K562 (cell line): Measurements from ENCODE around the gene IFI30. TPM values are rescaled to one million over a fixed set of nuclear protein-coding genes. Genes with fewer than 3 reads are reported as not detected.

Experiments used
- ATAC-seq: fragments of 200-7000 bp; cut with Tn5 transposase; 3 replicates; pipeline ENCODE4 v1.9.1; 2020; ENCODE audit warnings: moderate library complexity
- BruUV-seq: library from RNA; stranded (reverse); fragments of 400-500 nt; replicated peaks from 2 replicates; lab custom pipeline; 2021; lab: Mats Ljungman, UMichigan
- CTCF ChIA-PET: fragments of 300-600 bp; formaldehyde crosslinking; extraction: SDS; loops from one replicate; lab custom pipeline; 2021; ENCODE audit warnings: low intra/inter-chr PET ratio; lab: Yijun Ruan, JAX
- POLR2A ChIA-PET: fragments of 300-600, 350-650 bp; sonication (Branson Sonifier 250); formaldehyde crosslinking; extraction: SDS; loops from one replicate; lab custom pipeline; 2021; ENCODE audit warnings: antibody characterized with exemption, inconsistent platforms; lab: Yijun Ruan, JAX
- DNase-seq, 4 experiments: peaks; one replicate each; pipeline versions ENCODE4 v3.0.0 to v3.0.0-alpha.2; 2011 to 2018; ENCODE audit warnings: low spot score in 3 of 4, mixed read lengths in 3 of 4; ENCODE audit errors: extremely low read depth in 1 of 4
- FAIRE-seq: peaks from 2 replicates; lab custom pipeline; 2011; peaks lifted over from hg19 to GRCh38; lab: Jason Lieb, UNC
- H2AFZ ChIP-seq: 2 replicates; pipeline ENCODE4 v1.6.0; 2011; ENCODE audit warnings: low read depth, low read length, control low read depth, inconsistent platforms
- H3K27ac ChIP-seq: fragments of 200-600 bp; 3 replicates; pipeline ENCODE4 v1.8.0; 2011; ENCODE audit warnings: low read depth, mild to moderate bottlenecking, control low read depth, inconsistent platforms, low read length, moderate library complexity, mixed read lengths; ENCODE audit errors: extremely low read depth
- H3K27me3 ChIP-seq, 2 experiments: fragments of 300-600 bp in 1 of 2; 2 replicates in 1 of 2; 3 replicates in 1 of 2; pipeline versions ENCODE4 v1.6.0 to v1.8.0; 2011; ENCODE audit warnings: inconsistent platforms in 2 of 2, low read length in 2 of 2, mild to moderate bottlenecking in 1 of 2, mixed read lengths in 1 of 2, moderate library complexity in 1 of 2; ENCODE audit not compliant: control insufficient read depth in 2 of 2, insufficient read depth in 2 of 2
- H3K36me3 ChIP-seq: fragments of 300-600 bp; 3 replicates; pipeline ENCODE4 v1.8.0; 2011; ENCODE audit warnings: mild to moderate bottlenecking, low read length, inconsistent platforms; ENCODE audit not compliant: control insufficient read depth, insufficient read depth
- H3K4me1 ChIP-seq, 2 experiments: fragments of 200-600 bp in 1 of 2; replicated peaks in 1 of 2; 2 replicates in 1 of 2; 3 replicates in 1 of 2; pipeline versions ENCODE4 v1.5.1 to v1.8.0; 2011; ENCODE audit warnings: inconsistent platforms in 2 of 2, low read length in 2 of 2, mild to moderate bottlenecking in 1 of 2, mixed read lengths in 1 of 2, moderate library complexity in 1 of 2; ENCODE audit not compliant: control insufficient read depth in 2 of 2, insufficient read depth in 2 of 2
- H3K4me2 ChIP-seq: 2 replicates; pipeline ENCODE4 v1.6.1; 2011; ENCODE audit warnings: low read length, control low read depth, inconsistent platforms, mixed read lengths; ENCODE audit not compliant: insufficient read depth
- H3K4me3 ChIP-seq: fragments of 200-600 bp; sonication (generic), shearing (Covaris generic); 2 replicates; pipeline ENCODE4 v1.5.1; 2016; ENCODE audit warnings: control low read depth, inconsistent platforms
- H3K79me2 ChIP-seq: fragments of 200-600 bp; 3 replicates; pipeline ENCODE4 v1.8.0; 2011; ENCODE audit warnings: low read length, inconsistent platforms; ENCODE audit not compliant: control insufficient read depth, insufficient read depth
- H3K9ac ChIP-seq, 2 experiments: 2 replicates each; pipeline versions ENCODE4 v1.6.0 to v1.6.1; 2011; ENCODE audit warnings: low read depth in 2 of 2, low read length in 2 of 2, control low read depth in 1 of 2, inconsistent platforms in 1 of 2, mild to moderate bottlenecking in 1 of 2, mixed read lengths in 1 of 2; ENCODE audit not compliant: insufficient read depth in 1 of 2
- H3K9me1 ChIP-seq: one replicate; pipeline ENCODE4 v1.6.0; 2011; ENCODE audit warnings: inconsistent platforms, mild to moderate bottlenecking, low read length, moderate library complexity; ENCODE audit not compliant: control insufficient read depth, insufficient read depth
- H3K9me3 ChIP-seq: replicated peaks from 2 replicates; pipeline ENCODE4 v1.5.1; 2011; ENCODE audit warnings: low read depth, low read length, inconsistent platforms; ENCODE audit not compliant: control insufficient read depth, insufficient read depth
- H4K20me1 ChIP-seq: replicated peaks from 2 replicates; pipeline ENCODE4 v1.6.1; 2011; ENCODE audit warnings: low read length, inconsistent platforms, mixed read lengths; ENCODE audit not compliant: control insufficient read depth, insufficient read depth
- CBX3 ChIP-seq, 2 experiments: IDR thresholded peaks; 1 replicate in 1 of 2; 2 replicates in 1 of 2; pipeline ENCODE4 v1.6.1; 2012; ENCODE audit warnings: inconsistent platforms in 2 of 2, low read length in 2 of 2, borderline replicate concordance in 1 of 2, control low read depth in 1 of 2
- IFI16 ChIP-seq: fragments of 250-450 bp; sonication (Bioruptor Pico); IDR thresholded peaks from 2 replicates; pipeline ENCODE4 v2.1.2; 2022; ENCODE audit warnings: mild to moderate bottlenecking, inconsistent platforms
- ZC3H11A ChIP-seq: IDR thresholded peaks from 2 replicates; pipeline ENCODE4 v1.6.1; 2012; ENCODE audit warnings: low read depth, low read length, improper control_type of control experiment
- ZFP36 ChIP-seq: fragments of 150-350 bp; IDR thresholded peaks from 2 replicates; pipeline ENCODE4 v1.6.1; 2018; ENCODE audit warnings: low read length, low read depth; ENCODE audit not compliant: partially characterized antibody
- ZNF143 ChIP-seq: sonication (generic); formaldehyde crosslinking; IDR thresholded peaks from 2 replicates; pipeline ENCODE4 v1.9.0; 2022; ENCODE audit warnings: mild to moderate bottlenecking, missing genetic modification reagents
- ZNF217 ChIP-seq: sonication (generic); formaldehyde crosslinking; IDR thresholded peaks from 2 replicates; pipeline ENCODE4 v1.8.0; 2022; ENCODE audit warnings: mild to moderate bottlenecking, missing genetic modification reagents
- ZNF717 ChIP-seq: fragments of 250-450 bp; sonication (Bioruptor Pico); IDR thresholded peaks from 2 replicates; pipeline ENCODE4 v1.5.0; 2021
- WGBS: fragments of 100-300 bp; shearing (Covaris generic); methylation state at CpG from one replicate; pipeline ENCODE4 v1.1.6; 2016; ENCODE audit warnings: low coverage, mixed read lengths; ENCODE audit not compliant: insufficient coverage; ENCODE audit errors: missing lambda C conversion rate; 5-methylcytosine and 5-hydroxymethylcytosine counted together
- in situ Hi-C: fragments of 300-500 bp; cut with MboI; formaldehyde crosslinking; loops from 4 replicates; pipeline ENCODE4 v1.15.0; 2018; ENCODE audit warnings: inconsistent platforms, mixed read lengths
- intact Hi-C: fragments of 100-400 bp; cut with micrococcal nuclease; formaldehyde crosslinking; loops from 2 replicates; pipeline ENCODE4 v1.14.2; 2022
- polyA plus RNA-seq, 8 experiments: library from polyadenylated mRNA; depleted of rRNA in 4 of 8; stranded (reverse) in 5 of 8; unstranded in 3 of 8; fragments of >200 nt; fragmentation: Nextera tagmentation in 2 of 8; fragmentation: Illumina TruSeq in 1 of 8; extraction: Ambion mirVana in 2 of 8; extraction: Trizol in 1 of 8; gene quantifications; 2 replicates each; pipeline versions ENCODE4 v1.2.1 to v1.2.3, GENCODE V29; 2011 to 2014; ENCODE audit warnings: inconsistent platforms in 1 of 8, missing spikeins in 1 of 8
- total RNA-seq, 7 experiments: library from RNA; depleted of rRNA in 6 of 7; stranded (reverse); fragments of >200 nt in 6 of 7; fragmentation: Illumina TruSeq in 2 of 7; extraction: Trizol in 2 of 7; gene quantifications; 2 replicates each; pipeline versions ENCODE4 v1.2.1 to v1.2.3, GENCODE V29; 2011 to 2021; ENCODE audit warnings: low replicate concordance in 1 of 7
- TF ChIP-seq, protein P1 (sequence below), 2 experiments: fragments of 450-650 bp; IDR thresholded peaks; 2 replicates each; pipeline ENCODE4 v1.6.1; 2016; ENCODE audit warnings: mild to moderate bottlenecking in 2 of 2, borderline replicate concordance in 1 of 2, low read depth in 1 of 2, moderate library complexity in 1 of 2

Gene IFI30
- total and polyA plus RNA-seq, 9 of the 15 experiments (the other 6 are each of a cell fraction or from before 2014, with no cell fraction given): 63.7 to 430 (median 109) TPM

DNA sequence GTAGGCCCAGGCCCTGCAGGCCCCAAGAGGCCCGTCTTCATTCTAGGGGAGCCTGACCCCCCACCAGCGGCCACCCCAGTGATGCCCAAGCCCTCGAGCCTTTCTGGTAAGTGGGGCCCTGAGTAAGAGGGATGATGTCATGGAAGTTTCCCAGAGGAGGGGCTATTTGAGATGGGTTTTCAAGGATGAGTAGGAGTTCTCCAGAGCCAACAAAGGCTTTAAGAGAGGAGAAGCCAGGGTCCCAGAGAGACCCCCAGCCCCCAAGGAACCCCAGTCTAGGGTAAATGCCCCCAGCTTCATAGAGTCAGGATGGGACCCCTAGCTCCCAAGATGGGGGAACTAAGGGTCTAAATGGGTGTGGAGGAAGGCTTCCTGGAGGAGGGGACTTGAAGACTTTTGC, 29.7 kb upstream of the IFI30 start:
- in situ Hi-C loops (no loop called here), intact Hi-C loops (no loop called here)
- peaks cover 0 to 11% of the 10 kb centered on the region in 2 experiments; a peak in 3 of 5 replicates for H3K4me1 ChIP-seq
- ATAC-seq: no peak
- H3K9me3 ChIP-seq: no peaks in the 10 kb centered on the region
- no TSS peak for BruUV-seq
- H4K20me1 ChIP-seq: no peaks in the 10 kb centered on the region
- no peaks in the 10 kb centered on the region for H3K27me3 ChIP-seq
- H3K79me2 ChIP-seq: no peaks in the 10 kb centered on the region
- WGBS: 50% methylated on average over 3 of the region's 3 CpGs
- H2AFZ ChIP-seq: no peak overlapping the region
- FAIRE-seq: no peak
- peaks cover 57% of the 10 kb centered on the region; the same call in 2 of the 3 replicates for H3K36me3 ChIP-seq
- no peak overlapping the region for H3K4me2 ChIP-seq
- POLR2A ChIA-PET: interaction anchor here (2.8 kb wide), 1 partner anchor 8 kb away, joined by 9 read pairs; no protein-coding TSS in a partner anchor
- DNase-seq: no peak
- TF ChIP-seq ZNF143 (CRISPR knock-in tag) (no peak), ZFP36 (peak; percentile 48)
- TF ChIP-seq, all 486 proteins: peak for 1
- no peak overlapping the region for H3K27ac ChIP-seq
- H3K9ac ChIP-seq: no peak overlapping the region
- no peaks in the 10 kb centered on the region for H3K9me1 ChIP-seq
- CTCF ChIA-PET: no interaction called here
- no peak overlapping the region for H3K4me3 ChIP-seq

DNA sequence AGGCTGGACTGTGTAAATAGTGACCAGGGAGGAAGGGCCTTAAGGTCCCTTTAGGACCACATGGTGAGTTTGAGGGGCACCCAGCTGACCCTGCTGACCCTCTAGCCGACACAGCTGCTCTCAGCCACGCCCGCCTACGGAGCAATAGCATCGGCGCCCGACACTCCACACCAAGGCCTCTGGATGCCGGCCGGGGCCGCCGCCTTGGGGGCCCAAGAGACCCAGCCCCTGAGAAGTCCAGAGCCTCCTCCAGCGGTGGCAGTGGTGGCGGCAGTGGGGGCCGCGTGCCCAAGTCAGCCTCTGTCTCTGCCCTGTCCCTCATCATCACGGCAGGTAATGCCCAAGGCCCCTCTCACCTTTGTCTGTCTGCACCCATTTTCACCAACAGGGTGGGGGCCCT, 29.3 kb upstream of the IFI30 start:
- Histone ChIP-seq H3K27ac (no peak overlapping the region), H3K79me2 (no peaks in the 10 kb centered on the region), H3K4me2 (no peak overlapping the region), H4K20me1 (no peaks in the 10 kb centered on the region), H3K9ac (peak overlapping the region in 1 of 2 experiments; percentile 26; a peak in 2 of 4 replicates), H3K36me3 (peaks cover 54% of the 10 kb centered on the region; the same call in 2 of the 3 replicates), H3K4me3 (no peak overlapping the region), H3K4me1 (peaks cover 0 to 16% of the 10 kb centered on the region in 2 experiments; a peak in 3 of 5 replicates), H3K9me1 (no peaks in the 10 kb centered on the region), H2AFZ (no peak overlapping the region), H3K9me3 (no peaks in the 10 kb centered on the region), H3K27me3 (no peaks in the 10 kb centered on the region)
- 82% methylated on average over 13 of the region's 16 CpGs for WGBS
- DNase-seq: no peak
- no TSS peak for BruUV-seq
- in situ Hi-C loops: no loop called here
- CTCF ChIA-PET: no interaction called here
- ATAC-seq: no peak
- POLR2A ChIA-PET: no interaction called here
- FAIRE-seq: no peak
- intact Hi-C loops: no loop called here
- no peak for TF ChIP-seq IFI16 (CRISPR knock-in tag)
- TF ChIP-seq ZNF217: no peak
- TF ChIP-seq, protein P1, sequence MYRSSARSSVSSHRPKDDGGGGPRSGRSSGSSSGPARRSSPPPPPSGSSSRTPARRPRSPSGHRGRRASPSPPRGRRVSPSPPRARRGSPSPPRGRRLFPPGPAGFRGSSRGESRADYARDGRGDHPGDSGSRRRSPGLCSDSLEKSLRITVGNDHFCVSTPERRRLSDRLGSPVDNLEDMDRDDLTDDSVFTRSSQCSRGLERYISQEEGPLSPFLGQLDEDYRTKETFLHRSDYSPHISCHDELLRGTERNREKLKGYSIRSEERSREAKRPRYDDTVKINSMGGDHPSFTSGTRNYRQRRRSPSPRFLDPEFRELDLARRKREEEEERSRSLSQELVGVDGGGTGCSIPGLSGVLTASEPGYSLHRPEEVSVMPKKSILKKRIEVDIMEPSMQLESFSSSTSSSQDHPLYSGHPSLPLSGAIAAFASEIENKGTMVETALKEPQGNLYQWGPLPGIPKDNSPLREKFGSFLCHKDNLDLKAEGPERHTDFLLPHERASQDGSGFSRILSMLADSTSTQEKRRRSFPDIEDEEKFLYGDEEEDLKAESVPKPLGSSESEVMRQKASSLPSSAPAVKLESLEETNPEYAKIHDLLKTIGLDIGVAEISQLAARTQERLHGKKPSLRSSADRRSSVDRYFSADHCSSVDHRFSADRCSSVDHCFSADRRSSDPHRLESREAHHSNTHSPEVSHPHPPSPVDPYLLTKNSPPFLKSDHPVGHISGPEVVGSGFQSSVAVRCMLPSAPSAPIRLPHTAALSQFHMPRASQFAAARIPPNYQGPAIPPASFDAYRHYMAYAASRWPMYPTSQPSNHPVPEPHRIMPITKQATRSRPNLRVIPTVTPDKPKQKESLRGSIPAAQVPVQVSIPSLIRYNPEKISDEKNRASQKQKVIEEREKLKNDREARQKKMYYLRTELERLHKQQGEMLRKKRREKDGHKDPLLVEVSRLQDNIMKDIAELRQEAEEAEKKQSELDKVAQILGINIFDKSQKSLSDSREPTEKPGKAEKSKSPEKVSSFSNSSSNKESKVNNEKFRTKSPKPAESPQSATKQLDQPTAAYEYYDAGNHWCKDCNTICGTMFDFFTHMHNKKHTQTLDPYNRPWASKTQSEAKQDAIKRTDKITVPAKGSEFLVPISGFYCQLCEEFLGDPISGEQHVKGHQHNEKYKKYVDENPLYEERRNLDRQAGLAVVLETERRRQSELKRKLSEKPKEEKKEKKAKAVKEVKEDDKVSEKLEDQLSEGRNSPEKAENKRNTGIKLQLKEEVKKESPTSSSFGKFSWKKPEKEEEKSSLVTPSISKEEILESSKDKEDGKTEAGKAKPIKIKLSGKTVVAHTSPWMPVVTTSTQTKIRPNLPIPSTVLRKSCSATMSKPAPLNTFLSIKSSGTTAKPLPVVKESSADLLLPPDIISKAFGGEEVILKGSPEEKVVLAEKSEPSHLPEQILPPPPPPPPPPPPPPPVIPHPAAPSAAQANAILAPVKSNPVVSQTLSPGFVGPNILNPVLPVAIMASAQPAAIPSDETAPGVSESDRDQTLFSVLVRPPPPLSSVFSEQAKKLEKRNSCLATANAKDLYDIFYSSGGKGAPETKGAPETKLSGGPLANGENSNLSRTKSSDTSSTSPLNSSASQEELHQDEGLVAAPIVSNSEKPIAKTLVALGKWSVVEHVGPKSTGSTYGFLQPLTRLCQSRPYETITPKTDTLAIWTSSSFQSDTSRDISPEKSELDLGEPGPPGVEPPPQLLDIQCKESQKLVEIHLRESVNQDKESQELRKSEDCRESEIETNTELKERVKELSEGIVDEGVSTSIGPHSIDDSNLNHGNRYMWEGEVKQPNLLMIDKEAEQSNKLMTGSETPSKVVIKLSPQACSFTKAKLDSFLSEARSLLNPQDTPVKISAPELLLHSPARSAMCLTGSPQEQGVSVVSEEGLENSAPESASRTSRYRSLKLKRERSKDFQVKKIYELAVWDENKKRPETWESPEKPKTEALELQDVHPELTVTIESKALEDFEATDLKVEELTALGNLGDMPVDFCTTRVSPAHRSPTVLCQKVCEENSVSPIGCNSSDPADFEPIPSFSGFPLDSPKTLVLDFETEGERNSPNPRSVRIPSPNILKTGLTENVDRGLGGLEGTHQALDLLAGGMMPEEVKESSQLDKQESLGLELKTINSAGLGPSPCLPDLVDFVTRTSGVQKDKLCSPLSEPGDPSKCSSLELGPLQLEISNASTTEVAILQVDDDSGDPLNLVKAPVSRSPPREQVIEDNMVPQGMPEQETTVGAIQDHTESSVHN (IDR thresholded peaks at IDR 0.05; ENCODE audit: borderline replicate concordance in 1 of 2, low read depth in 1 of 2): no peak
- no peak for TF ChIP-seq ZNF717 (CRISPR knock-in tag)
- TF ChIP-seq ZC3H11A: no peak
- no peak for TF ChIP-seq CBX3 (IDR thresholded peaks at IDR 0.05; ENCODE audit: borderline replicate concordance in 1 of 2, low read length in 2 of 2)
